ENCODE results near the gene PEDS1. TPM values are rescaled to one million over a fixed set of nuclear protein-coding genes. Genes with fewer than 3 reads are reported as not detected.

The PEDS1 gene
- total RNA-seq = 14.7 and 43.1 TPM in 2 replicates

GRCh38 chr20:50153500-50154377 lies at the start of gene PEDS1:
Gene PEDS1 (minus strand): TSS chr20:50153723. CDS start chr20:50153637, 86 bp downstream.

GRCh38 chr20:50190251-50191064 lies 36.9 kb upstream of the PEDS1 start, which contains the start of gene CEBPB:
Gene CEBPB (plus strand): TSS chr20:50190830. CDS start chr20:50191034, 204 bp downstream.

GRCh38 chr20:50112512-50113419 lies 40.8 kb downstream of the PEDS1 start, which contains the start of gene UBE2V1:
Gene UBE2V1 (minus strand): TSS chr20:50113150. CDS start chr20:50113128, 22 bp downstream.

Other genes starting within 250 kb of the PEDS1 start
- 1.7 and 4.4 TPM in 2 replicates for gene SPATA2, start 238.2 kb downstream of the PEDS1 start, total RNA-seq
- 34.5 and 51.9 TPM in 2 replicates for gene RNF114, start 217.3 kb downstream of the PEDS1 start, total RNA-seq
- 0.07 TPM in 1 of 2 replicates, not detected in the other for gene SNAI1, start 170.7 kb downstream of the PEDS1 start, total RNA-seq
- 27.3 and 47.8 TPM in 2 replicates for gene UBE2V1, start 40.6 kb downstream of the PEDS1 start, total RNA-seq
- gene CEBPB, start 37.1 kb upstream of the PEDS1 start, total RNA-seq = 106 and 138 TPM in 2 replicates

All from nasal cavity respiratory epithelium epithelial cell of viscerocranial mucosa (primary cell).